IPS-18a (cell line): ENCODE results near the gene TAPT1.

ENCODE experiments used
- H3K27ac ChIP-seq: one replicate; pipeline ENCODE4 v1.5.1; 2013; ENCODE audit warnings: low read length
- H3K27me3 ChIP-seq: one replicate; pipeline ENCODE4 v1.6.1; 2013; ENCODE audit warnings: mild to moderate bottlenecking, low read length; ENCODE audit not compliant: control insufficient read depth, insufficient read depth
- H3K36me3 ChIP-seq: one replicate; pipeline ENCODE4 v1.6.1; 2013; ENCODE audit warnings: low read depth, low read length; ENCODE audit not compliant: control insufficient read depth
- H3K4me1 ChIP-seq: one replicate; pipeline ENCODE4 v1.6.1; 2013; ENCODE audit warnings: low read depth, low read length; ENCODE audit not compliant: control insufficient read depth
- H3K4me3 ChIP-seq: one replicate; pipeline ENCODE4 v1.5.1; 2013; ENCODE audit warnings: low read length
- H3K9ac ChIP-seq: one replicate; pipeline ENCODE4 v1.6.1; 2013; ENCODE audit warnings: mild to moderate bottlenecking, low read length, moderate library complexity
- H3K9me3 ChIP-seq: one replicate; pipeline ENCODE4 v1.6.1; 2013; ENCODE audit warnings: low read depth, low read length; ENCODE audit not compliant: control insufficient read depth

Gene TAPT1

DNA sequence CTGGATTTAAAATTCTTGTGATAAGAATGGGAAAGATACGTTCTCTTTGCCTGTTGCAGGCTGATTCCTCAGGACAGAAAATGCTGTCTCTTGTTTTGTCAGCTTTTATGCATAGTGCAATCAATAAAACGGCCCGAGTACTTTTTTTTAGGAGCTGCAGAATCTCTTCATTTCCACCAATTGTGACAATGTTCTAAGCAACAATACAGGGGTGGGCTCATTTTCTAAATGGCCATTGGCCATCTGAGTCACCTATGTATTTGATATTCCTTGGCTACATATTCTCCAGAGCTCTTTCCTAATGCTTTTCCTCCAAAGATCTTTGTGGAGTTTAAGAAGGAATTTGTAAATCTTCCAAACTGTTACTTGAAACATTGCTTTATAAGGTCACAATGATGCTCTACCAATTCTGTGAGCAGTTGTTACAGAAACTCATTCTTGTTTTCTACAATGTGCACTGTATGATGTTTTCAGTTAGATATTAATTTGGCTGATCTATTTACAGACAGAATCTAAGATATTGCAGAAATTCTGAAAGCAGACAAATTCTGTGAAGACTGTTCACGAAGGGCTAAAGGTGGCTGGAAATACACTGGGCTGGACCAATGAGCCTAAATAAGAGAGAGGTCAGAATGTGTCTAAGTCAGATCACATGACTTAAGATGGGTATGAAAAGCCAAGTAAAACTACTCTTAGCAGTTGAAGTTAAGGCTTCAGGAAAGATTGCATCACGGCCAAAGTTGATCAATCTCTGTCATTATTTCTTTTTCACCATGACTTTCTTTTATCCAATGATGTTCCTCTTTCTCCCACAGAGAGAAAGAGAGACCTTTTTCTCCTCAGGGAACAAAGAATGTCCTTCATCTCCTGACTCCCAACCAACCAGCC is 33.4 kb downstream of the TAPT1 start:
- H3K27ac ChIP-seq: no peak overlapping the region
- H3K4me3 ChIP-seq: no peak overlapping the region
- H3K9me3 ChIP-seq: no peaks in the 10 kb centered on the region
- no peak overlapping the region for H3K9ac ChIP-seq
- H3K27me3 ChIP-seq: no peaks in the 10 kb centered on the region
- H3K4me1 ChIP-seq: peaks cover 15% of the 10 kb centered on the region
- H3K36me3 ChIP-seq: peaks cover 11% of the 10 kb centered on the region

DNA sequence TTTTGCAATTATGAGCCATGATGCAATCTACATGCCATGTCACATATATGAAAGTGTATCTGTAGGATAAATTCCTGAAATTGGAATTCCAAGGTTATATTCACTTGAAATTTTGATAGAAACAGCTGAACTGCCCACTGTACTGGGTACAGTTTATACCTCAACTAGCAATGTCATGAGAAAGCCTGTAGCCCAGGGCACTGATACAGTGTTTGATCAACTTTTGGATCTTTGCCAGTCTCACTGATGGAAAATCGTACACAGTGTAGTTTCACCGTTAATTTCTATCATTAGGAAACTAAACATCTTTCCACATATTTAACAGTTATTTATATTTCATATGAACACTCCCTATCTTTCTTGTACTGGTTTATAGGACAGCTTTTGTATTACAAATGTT is 34.2 kb downstream of the TAPT1 start:
- Histone ChIP-seq H3K4me3 (no peak overlapping the region), H3K27me3 (no peaks in the 10 kb centered on the region), H3K9ac (no peak overlapping the region), H3K4me1 (peaks cover 12% of the 10 kb centered on the region), H3K9me3 (no peaks in the 10 kb centered on the region), H3K36me3 (peaks cover 11% of the 10 kb centered on the region), H3K27ac (no peak overlapping the region)

- H3K4me3 ChIP-seq: no peak overlapping the region
- H3K4me1 ChIP-seq: no peaks in the 10 kb centered on the region
- H3K9me3 ChIP-seq: no peaks in the 10 kb centered on the region
- H3K9ac ChIP-seq: no peak overlapping the region
- H3K27me3 ChIP-seq: no peaks in the 10 kb centered on the region
- peaks cover 22% of the 10 kb centered on the region for H3K36me3 ChIP-seq
- no peak overlapping the region for H3K27ac ChIP-seq
These were observed 38.8 kb downstream of the TAPT1 start for GRCh38 chr4:16187455-16187854.

DNA sequence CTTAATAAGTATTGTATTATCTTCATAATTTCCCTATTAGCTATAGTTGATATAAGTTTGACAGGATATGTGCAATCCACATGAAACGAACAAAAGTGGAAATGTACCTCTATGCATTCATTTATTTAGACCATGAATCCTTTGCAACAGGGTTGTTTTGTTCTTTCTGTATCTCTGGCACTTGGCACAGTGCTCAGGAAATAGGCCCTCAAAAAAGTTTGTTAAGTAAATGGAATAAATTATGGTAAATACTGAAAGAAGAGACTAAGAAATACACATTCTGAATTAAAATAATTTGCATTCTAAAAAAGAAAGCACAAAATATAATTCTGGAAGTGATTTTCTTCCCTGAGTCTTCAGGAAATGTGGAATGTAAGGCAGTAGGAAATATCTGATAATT is 39.3 kb downstream of the TAPT1 start:
- no peak overlapping the region for H3K4me3 ChIP-seq
- no peaks in the 10 kb centered on the region for H3K4me1 ChIP-seq
- H3K9me3 ChIP-seq: no peaks in the 10 kb centered on the region
- H3K27me3 ChIP-seq: no peaks in the 10 kb centered on the region
- no peak overlapping the region for H3K27ac ChIP-seq
- no peak overlapping the region for H3K9ac ChIP-seq
- peaks cover 22% of the 10 kb centered on the region for H3K36me3 ChIP-seq

- H3K36me3 ChIP-seq: peaks cover 11% of the 10 kb centered on the region
- H3K9ac ChIP-seq: no peak overlapping the region
- H3K27me3 ChIP-seq: no peaks in the 10 kb centered on the region
- H3K9me3 ChIP-seq: no peaks in the 10 kb centered on the region
- H3K4me1 ChIP-seq: no peaks in the 10 kb centered on the region
- H3K4me3 ChIP-seq: no peak overlapping the region
- no peak overlapping the region for H3K27ac ChIP-seq
These were observed 42.7 kb downstream of the TAPT1 start for GRCh38 chr4:16183604-16184003.

DNA sequence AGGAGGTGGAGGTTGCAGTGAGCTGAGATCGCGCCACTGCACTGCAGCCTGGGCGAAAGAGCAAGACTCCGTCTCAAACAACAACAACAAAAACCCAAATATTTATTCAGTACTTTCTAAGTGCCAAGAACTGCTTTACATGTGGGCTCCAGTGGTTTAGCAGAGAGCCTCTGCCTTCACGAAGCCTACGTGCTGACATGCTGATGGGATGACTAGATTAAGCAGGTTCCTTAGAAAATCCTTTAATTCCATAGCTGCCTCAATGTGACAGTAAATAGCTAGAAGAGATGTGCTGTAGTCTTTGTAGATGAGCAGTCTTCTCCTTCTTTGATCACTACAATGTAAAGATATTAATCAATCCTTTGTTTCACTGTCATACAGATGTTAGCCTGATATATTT is 49.6 kb downstream of the TAPT1 start:
- H3K27ac ChIP-seq: no peak overlapping the region
- H3K4me3 ChIP-seq: no peak overlapping the region
- H3K27me3 ChIP-seq: no peaks in the 10 kb centered on the region
- no peaks in the 10 kb centered on the region for H3K9me3 ChIP-seq
- no peak overlapping the region for H3K9ac ChIP-seq
- H3K36me3 ChIP-seq: no peaks in the 10 kb centered on the region
- peaks cover 11% of the 10 kb centered on the region for H3K4me1 ChIP-seq

GRCh38 chr4:16171831-16172230 is 54.4 kb downstream of the TAPT1 start:
- no peak overlapping the region for H3K9ac ChIP-seq
- H3K36me3 ChIP-seq: peaks cover 8% of the 10 kb centered on the region
- H3K27ac ChIP-seq: no peak overlapping the region
- no peaks in the 10 kb centered on the region for H3K9me3 ChIP-seq
- H3K4me3 ChIP-seq: no peak overlapping the region
- no peaks in the 10 kb centered on the region for H3K27me3 ChIP-seq
- H3K4me1 ChIP-seq: peaks cover 8% of the 10 kb centered on the region

- Histone ChIP-seq H3K4me1 (peaks cover 8% of the 10 kb centered on the region), H3K4me3 (no peak overlapping the region), H3K9ac (no peak overlapping the region), H3K27ac (no peak overlapping the region), H3K9me3 (no peaks in the 10 kb centered on the region), H3K36me3 (peaks cover 8% of the 10 kb centered on the region), H3K27me3 (no peaks in the 10 kb centered on the region)
These were observed 56.8 kb downstream of the TAPT1 start for GRCh38 chr4:16169490-16169889.

DNA sequence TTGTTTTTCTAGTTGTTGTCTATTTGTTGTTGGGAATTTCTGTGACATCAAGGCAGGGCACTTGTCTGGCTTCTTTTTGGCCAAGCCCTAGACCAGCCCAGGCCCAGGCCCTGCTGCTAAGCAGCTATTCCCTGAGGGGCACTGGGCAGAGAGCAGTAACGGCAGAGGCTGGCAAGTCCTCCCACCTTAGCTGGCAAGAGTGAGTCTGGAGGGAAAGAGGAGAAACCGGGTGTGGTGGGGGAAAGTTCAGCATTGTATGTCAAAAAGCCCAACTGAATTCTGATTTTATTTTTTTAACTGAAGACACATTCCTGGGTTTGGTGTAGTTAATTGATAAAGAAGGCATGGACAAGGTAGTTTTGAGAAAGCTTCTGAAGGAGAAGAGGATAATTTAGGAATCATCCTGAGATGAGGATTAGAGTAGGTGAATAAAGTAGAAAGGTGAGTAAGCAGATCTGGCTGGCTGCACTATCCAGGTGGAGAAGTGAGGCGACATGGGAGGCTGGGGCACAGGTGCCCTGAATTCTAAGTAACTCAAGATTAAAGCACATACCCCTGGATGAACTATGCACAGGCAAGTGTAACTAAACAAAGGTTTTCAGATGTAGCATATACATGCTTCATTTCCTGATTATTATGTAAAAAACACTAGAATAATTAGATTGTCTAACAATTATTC is 57.4 kb downstream of the TAPT1 start:
- Histone ChIP-seq H3K36me3 (peaks cover 8% of the 10 kb centered on the region), H3K27me3 (no peaks in the 10 kb centered on the region), H3K4me1 (peaks cover 8% of the 10 kb centered on the region), H3K27ac (no peak overlapping the region), H3K9ac (no peak overlapping the region), H3K9me3 (no peaks in the 10 kb centered on the region), H3K4me3 (no peak overlapping the region)

GRCh38 chr4:16168144-16168543 is 58.1 kb downstream of the TAPT1 start:
- Histone ChIP-seq H3K27ac (no peak overlapping the region), H3K9ac (no peak overlapping the region), H3K4me3 (no peak overlapping the region), H3K27me3 (no peaks in the 10 kb centered on the region), H3K9me3 (no peaks in the 10 kb centered on the region), H3K4me1 (peaks cover 8% of the 10 kb centered on the region), H3K36me3 (peaks cover 10% of the 10 kb centered on the region)

DNA sequence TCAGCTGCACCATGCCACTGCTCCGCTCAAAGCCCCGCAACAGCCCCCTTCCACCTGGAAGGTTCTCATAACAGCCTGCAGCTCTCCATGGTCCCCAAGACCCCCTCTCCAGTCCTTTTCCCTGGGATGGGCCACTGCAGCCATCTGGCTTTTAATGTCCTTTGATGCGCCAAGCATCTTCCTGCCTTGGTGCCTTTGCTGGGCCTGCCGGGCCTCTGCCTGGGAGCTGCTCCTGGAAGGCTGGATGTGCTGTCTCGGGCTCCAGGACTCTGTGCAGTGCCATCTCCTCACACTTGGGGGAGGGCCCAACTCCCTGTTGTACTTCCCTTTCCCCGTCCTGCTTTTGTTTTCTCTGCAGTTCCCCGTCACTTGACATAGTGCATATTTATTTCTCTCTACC is 60.3 kb downstream of the TAPT1 start:
- H3K9me3 ChIP-seq: no peaks in the 10 kb centered on the region
- no peaks in the 10 kb centered on the region for H3K4me1 ChIP-seq
- H3K36me3 ChIP-seq: peaks cover 10% of the 10 kb centered on the region
- H3K4me3 ChIP-seq: no peak overlapping the region
- no peak overlapping the region for H3K9ac ChIP-seq
- no peak overlapping the region for H3K27ac ChIP-seq
- H3K27me3 ChIP-seq: no peaks in the 10 kb centered on the region

- no peak overlapping the region for H3K4me3 ChIP-seq
- H3K9ac ChIP-seq: no peak overlapping the region
- H3K27ac ChIP-seq: no peak overlapping the region
- no peaks in the 10 kb centered on the region for H3K9me3 ChIP-seq
- peaks cover 3% of the 10 kb centered on the region for H3K36me3 ChIP-seq
- no peaks in the 10 kb centered on the region for H3K4me1 ChIP-seq
- H3K27me3 ChIP-seq: no peaks in the 10 kb centered on the region
These were observed 63.4 kb downstream of the TAPT1 start for GRCh38 chr4:16162891-16163290.
